GDM1 (cell line): ENCODE measurements around the gene CEND1.

Source experiments
- DNase-seq: peaks from one replicate; lab custom pipeline; 2025; lab: John Stamatoyannopoulos, UW

Gene CEND1

GRCh38 chr11:789943-790342 lies at the start of gene CEND1:
TSS of gene CEND1 (minus strand) at chr11:790090. CDS start at chr11:788576, 1,514 bp downstream.
- no peak for DNase-seq

GRCh38 chr11:839280-839623 lies 49.4 kb upstream of the CEND1 start:
- no peak for DNase-seq

GRCh38 chr11:838441-839279 lies 48.8 kb upstream of the CEND1 start:
- no peak for DNase-seq

GRCh38 chr11:837990-838307 lies 48.1 kb upstream of the CEND1 start:
- no peak for DNase-seq

- DNase-seq, result no peak
These were observed 47.5 kb upstream of the CEND1 start for GRCh38 chr11:837189-837989.

- no peak for DNase-seq
These were observed 46.8 kb upstream of the CEND1 start for GRCh38 chr11:836700-837099.

GRCh38 chr11:836274-836673 lies 46.4 kb upstream of the CEND1 start:
- no peak for DNase-seq

GRCh38 chr11:834371-835316 lies 44.8 kb upstream of the CEND1 start:
- no peak for DNase-seq

- DNase-seq, result no peak
These were observed 44.0 kb upstream of the CEND1 start for GRCh38 chr11:833849-834311.

GRCh38 chr11:833114-833791 lies 43.4 kb upstream of the CEND1 start:
- no peak for DNase-seq

GRCh38 chr11:832529-833113 lies 42.7 kb upstream of the CEND1 start, which contains the start of gene CD151:
TSS of gene CD151 (plus strand) at chr11:832952. CDS start at chr11:836070, 3,118 bp downstream.
- peak; percentile 44 for DNase-seq

GRCh38 chr11:831961-832528 lies 42.2 kb upstream of the CEND1 start:
- no peak for DNase-seq

- DNase-seq, result no peak
These were observed 41.4 kb upstream of the CEND1 start for GRCh38 chr11:831118-831864.

GRCh38 chr11:830295-831117 lies 40.6 kb upstream of the CEND1 start:
- DNase-seq, result no peak

GRCh38 chr11:829847-830294 lies 40.0 kb upstream of the CEND1 start:
- no peak for DNase-seq

- DNase-seq, result no peak
These were observed 39.4 kb upstream of the CEND1 start for GRCh38 chr11:829176-829846.

- DNase-seq, result peak; percentile 42
These were observed 38.8 kb upstream of the CEND1 start for GRCh38 chr11:828506-829175.

- no peak for DNase-seq
These were observed 38.0 kb upstream of the CEND1 start, which contains the start of gene CRACR2B for GRCh38 chr11:827897-828192. TSS of gene CRACR2B (plus strand) at chr11:827919. CDS start at chr11:828608, 689 bp downstream.
